ENCODE results near the gene FBXO3. TPM values are rescaled to one million over a fixed set of nuclear protein-coding genes. Genes with fewer than 3 reads are reported as not detected.
A peak's percentile ranks its signal among the peaks of the same experiment; 100 is the strongest.

FBXO3 gene
- total and polyA plus RNA-seq, 2 of the 8 experiments (the other 6 are each of a cell fraction or from before 2014, with no cell fraction given) = 15.9 to 25.7 TPM

DNA sequence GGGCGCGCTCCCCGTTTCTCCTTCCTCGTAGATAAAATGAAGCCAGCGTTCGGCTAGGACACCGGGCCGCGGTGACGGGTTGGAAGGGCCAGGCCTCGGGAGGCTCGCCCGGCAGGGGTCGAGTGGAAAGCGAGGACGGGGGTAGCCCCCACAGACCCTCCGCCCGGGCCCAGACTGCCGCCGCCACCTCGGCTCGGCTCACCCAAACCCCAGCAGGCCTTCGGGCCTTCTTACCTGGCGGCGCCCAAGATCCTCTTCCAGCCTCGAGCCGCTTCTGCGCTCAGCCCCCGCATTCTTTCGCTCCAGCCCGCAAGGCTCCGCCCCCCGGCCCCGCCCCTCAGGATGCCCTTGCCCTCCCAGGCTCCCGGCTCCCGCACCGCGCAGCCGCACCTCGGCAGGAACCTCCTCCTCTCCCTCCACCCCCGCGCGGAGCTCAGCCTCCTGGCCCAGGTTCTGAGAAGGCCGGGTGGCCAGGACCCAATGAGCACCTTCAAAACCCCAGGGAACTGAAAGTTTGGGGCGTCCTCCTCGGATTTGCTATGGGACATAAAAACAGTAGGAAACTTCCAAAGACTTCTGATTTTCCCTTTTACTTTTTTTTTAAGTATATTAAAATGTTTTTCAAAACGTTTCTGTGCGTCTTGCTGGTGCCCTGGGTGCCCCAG, 38.0 kb downstream of the FBXO3 start, which contains the start of gene CD59 (continued):
- TF ChIP-seq, protein P1, sequence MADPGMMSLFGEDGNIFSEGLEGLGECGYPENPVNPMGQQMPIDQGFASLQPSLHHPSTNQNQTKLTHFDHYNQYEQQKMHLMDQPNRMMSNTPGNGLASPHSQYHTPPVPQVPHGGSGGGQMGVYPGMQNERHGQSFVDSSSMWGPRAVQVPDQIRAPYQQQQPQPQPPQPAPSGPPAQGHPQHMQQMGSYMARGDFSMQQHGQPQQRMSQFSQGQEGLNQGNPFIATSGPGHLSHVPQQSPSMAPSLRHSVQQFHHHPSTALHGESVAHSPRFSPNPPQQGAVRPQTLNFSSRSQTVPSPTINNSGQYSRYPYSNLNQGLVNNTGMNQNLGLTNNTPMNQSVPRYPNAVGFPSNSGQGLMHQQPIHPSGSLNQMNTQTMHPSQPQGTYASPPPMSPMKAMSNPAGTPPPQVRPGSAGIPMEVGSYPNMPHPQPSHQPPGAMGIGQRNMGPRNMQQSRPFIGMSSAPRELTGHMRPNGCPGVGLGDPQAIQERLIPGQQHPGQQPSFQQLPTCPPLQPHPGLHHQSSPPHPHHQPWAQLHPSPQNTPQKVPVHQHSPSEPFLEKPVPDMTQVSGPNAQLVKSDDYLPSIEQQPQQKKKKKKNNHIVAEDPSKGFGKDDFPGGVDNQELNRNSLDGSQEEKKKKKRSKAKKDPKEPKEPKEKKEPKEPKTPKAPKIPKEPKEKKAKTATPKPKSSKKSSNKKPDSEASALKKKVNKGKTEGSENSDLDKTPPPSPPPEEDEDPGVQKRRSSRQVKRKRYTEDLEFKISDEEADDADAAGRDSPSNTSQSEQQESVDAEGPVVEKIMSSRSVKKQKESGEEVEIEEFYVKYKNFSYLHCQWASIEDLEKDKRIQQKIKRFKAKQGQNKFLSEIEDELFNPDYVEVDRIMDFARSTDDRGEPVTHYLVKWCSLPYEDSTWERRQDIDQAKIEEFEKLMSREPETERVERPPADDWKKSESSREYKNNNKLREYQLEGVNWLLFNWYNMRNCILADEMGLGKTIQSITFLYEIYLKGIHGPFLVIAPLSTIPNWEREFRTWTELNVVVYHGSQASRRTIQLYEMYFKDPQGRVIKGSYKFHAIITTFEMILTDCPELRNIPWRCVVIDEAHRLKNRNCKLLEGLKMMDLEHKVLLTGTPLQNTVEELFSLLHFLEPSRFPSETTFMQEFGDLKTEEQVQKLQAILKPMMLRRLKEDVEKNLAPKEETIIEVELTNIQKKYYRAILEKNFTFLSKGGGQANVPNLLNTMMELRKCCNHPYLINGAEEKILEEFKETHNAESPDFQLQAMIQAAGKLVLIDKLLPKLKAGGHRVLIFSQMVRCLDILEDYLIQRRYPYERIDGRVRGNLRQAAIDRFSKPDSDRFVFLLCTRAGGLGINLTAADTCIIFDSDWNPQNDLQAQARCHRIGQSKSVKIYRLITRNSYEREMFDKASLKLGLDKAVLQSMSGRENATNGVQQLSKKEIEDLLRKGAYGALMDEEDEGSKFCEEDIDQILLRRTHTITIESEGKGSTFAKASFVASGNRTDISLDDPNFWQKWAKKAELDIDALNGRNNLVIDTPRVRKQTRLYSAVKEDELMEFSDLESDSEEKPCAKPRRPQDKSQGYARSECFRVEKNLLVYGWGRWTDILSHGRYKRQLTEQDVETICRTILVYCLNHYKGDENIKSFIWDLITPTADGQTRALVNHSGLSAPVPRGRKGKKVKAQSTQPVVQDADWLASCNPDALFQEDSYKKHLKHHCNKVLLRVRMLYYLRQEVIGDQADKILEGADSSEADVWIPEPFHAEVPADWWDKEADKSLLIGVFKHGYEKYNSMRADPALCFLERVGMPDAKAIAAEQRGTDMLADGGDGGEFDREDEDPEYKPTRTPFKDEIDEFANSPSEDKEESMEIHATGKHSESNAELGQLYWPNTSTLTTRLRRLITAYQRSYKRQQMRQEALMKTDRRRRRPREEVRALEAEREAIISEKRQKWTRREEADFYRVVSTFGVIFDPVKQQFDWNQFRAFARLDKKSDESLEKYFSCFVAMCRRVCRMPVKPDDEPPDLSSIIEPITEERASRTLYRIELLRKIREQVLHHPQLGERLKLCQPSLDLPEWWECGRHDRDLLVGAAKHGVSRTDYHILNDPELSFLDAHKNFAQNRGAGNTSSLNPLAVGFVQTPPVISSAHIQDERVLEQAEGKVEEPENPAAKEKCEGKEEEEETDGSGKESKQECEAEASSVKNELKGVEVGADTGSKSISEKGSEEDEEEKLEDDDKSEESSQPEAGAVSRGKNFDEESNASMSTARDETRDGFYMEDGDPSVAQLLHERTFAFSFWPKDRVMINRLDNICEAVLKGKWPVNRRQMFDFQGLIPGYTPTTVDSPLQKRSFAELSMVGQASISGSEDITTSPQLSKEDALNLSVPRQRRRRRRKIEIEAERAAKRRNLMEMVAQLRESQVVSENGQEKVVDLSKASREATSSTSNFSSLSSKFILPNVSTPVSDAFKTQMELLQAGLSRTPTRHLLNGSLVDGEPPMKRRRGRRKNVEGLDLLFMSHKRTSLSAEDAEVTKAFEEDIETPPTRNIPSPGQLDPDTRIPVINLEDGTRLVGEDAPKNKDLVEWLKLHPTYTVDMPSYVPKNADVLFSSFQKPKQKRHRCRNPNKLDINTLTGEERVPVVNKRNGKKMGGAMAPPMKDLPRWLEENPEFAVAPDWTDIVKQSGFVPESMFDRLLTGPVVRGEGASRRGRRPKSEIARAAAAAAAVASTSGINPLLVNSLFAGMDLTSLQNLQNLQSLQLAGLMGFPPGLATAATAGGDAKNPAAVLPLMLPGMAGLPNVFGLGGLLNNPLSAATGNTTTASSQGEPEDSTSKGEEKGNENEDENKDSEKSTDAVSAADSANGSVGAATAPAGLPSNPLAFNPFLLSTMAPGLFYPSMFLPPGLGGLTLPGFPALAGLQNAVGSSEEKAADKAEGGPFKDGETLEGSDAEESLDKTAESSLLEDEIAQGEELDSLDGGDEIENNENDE (IDR thresholded peaks at IDR 0.05; ENCODE audit: insufficient replicate concordance, low read length) = no peak
- peak; percentile 90; the same call in 1 of the 2 replicates for TF ChIP-seq EGR1 (IDR thresholded peaks at IDR 0.05; ENCODE audit: borderline replicate concordance, low read depth, low read length)
- TF ChIP-seq EP300 (IDR thresholded peaks at IDR 0.05; ENCODE audit: borderline replicate concordance in 1 of 2, low read depth in 2 of 2, low read length in 2 of 2) = no peak
- no peak for TF ChIP-seq ASH2L (IDR thresholded peaks at IDR 0.05; ENCODE audit: low read length)
- TF ChIP-seq KDM1A (IDR thresholded peaks at IDR 0.05; ENCODE audit: borderline replicate concordance, low read length) = no peak

All from H1 (cell line).